Activated T-helper 2 cell treated with anti-CD3 and anti-CD28 coated beads, Interferon-gamma antibody, Interleukin-2, Interleukin-4, amounts not matched to agents 10 μg/mL and 5 μg/mL and 100 μg/mL, durations not matched to agents 14 hours and 24 hours and 36 hours (primary cell): ENCODE results near the gene STON2. TPM values are rescaled to one million over a fixed set of nuclear protein-coding genes. Genes with fewer than 3 reads are reported as not detected.

ENCODE experiments used
- DNase-seq: peaks from one replicate; pipeline ENCODE4 v3.0.0; 2021; ENCODE audit warnings: low spot score
- H3K27ac Mint-ChIP-seq: one replicate; pipeline ENCODE4 v1.8.0; 2021; ENCODE audit warnings: mixed read lengths
- H3K27me3 Mint-ChIP-seq: one replicate; pipeline ENCODE4 v1.8.0; 2021; ENCODE audit warnings: low read depth, mixed read lengths
- H3K36me3 Mint-ChIP-seq: one replicate; pipeline ENCODE4 v1.8.0; 2021; ENCODE audit warnings: low read depth, mixed read lengths
- H3K4me1 Mint-ChIP-seq: one replicate; pipeline ENCODE4 v1.8.0; 2021; ENCODE audit warnings: low read depth, mixed read lengths
- H3K4me3 Mint-ChIP-seq: one replicate; pipeline ENCODE4 v1.8.0; 2021; ENCODE audit warnings: low read depth, mild to moderate bottlenecking, moderate library complexity, mixed read lengths
- H3K9me3 Mint-ChIP-seq: one replicate; pipeline ENCODE4 v1.8.0; 2021; ENCODE audit warnings: mixed read lengths
- intact Hi-C: fragments of 100-400 bp; cut with micrococcal nuclease; formaldehyde crosslinking; loops from one replicate; pipeline ENCODE4 v1.15.1; 2023
- total RNA-seq: library from RNA; stranded (reverse); gene quantifications from 2 replicates; pipeline ENCODE4 v1.2.3, GENCODE V29; 2022

The STON2 gene
- total RNA-seq, 1 donor from 2014 or later = not detected

- no peak overlapping the region for H3K27ac Mint-ChIP-seq
- DNase-seq = no peak
- H3K4me1 Mint-ChIP-seq = no peaks in the 10 kb centered on the region
Observed at GRCh38 chr14:81295958-81296923, 103.9 kb downstream of the STON2 start.

GRCh38 chr14:81289516-81289915, 110.6 kb downstream of the STON2 start:
- Mint-ChIP-seq H3K9me3 (no peaks in the 10 kb centered on the region), H3K36me3 (no peaks in the 10 kb centered on the region), H3K4me3 (no peak overlapping the region), H3K27me3 (peaks cover 6% of the 10 kb centered on the region), H3K4me1 (no peaks in the 10 kb centered on the region), H3K27ac (no peak overlapping the region)
- intact Hi-C loops = no loop called here
- no peak for DNase-seq

More at GRCh38 chr14:81295958-81296923, 103.9 kb downstream of the STON2 start:
- intact Hi-C loops = no loop called here
- Mint-ChIP-seq H3K27me3 (no peaks in the 10 kb centered on the region), H3K36me3 (no peaks in the 10 kb centered on the region), H3K4me3 (no peak overlapping the region), H3K9me3 (no peaks in the 10 kb centered on the region)

DNA sequence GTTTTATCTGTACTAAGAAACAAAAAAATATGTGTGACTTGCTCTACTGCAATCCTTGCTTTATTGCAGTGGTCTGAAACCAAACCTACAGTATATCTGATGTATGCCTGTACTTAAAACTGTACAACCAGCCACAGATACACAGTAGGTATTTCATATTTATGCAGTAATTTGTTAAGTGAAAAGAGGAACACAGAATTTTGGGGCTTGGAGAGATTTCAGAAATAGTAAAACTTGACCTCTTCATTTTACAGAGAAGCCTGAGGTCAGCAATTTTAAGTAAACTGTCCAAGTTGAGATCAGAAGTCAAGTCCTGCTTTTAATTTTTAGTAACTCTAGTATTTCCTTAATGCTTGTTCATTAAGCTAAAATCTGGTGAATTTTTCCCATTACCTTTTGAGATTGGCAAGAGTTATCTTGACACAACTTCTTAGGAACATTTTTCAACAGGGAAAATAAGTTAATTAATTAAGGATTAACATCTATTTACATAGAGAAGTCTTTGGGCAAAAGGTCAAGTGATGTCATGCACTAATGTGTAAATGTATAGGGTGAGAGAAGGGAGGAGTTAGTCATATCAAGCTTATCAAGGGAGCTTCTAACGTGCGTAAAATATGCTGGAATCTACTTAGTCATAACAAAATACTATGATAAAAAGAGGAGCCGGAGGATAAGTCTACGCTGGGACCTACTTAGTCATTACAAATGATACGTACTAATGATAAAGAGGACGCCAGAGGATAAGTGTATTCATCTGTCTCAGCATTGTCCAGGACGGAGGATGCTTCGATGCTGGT, 113.4 kb downstream of the STON2 start:
- no peak for DNase-seq
- H3K36me3 Mint-ChIP-seq = no peaks in the 10 kb centered on the region
- intact Hi-C loops = no loop called here
- no peaks in the 10 kb centered on the region for H3K4me1 Mint-ChIP-seq
- H3K27ac Mint-ChIP-seq = no peak overlapping the region
- H3K27me3 Mint-ChIP-seq = peaks cover 6% of the 10 kb centered on the region
- H3K9me3 Mint-ChIP-seq = no peaks in the 10 kb centered on the region
- no peak overlapping the region for H3K4me3 Mint-ChIP-seq

GRCh38 chr14:81285245-81285644, 114.9 kb downstream of the STON2 start:
- Mint-ChIP-seq H3K9me3 (no peaks in the 10 kb centered on the region), H3K4me3 (no peak overlapping the region), H3K27me3 (peaks cover 6% of the 10 kb centered on the region), H3K36me3 (no peaks in the 10 kb centered on the region), H3K27ac (no peak overlapping the region), H3K4me1 (no peaks in the 10 kb centered on the region)
- intact Hi-C loops = no loop called here
- no peak for DNase-seq

GRCh38 chr14:81281332-81281731, 118.8 kb downstream of the STON2 start:
- Mint-ChIP-seq H3K9me3 (no peaks in the 10 kb centered on the region), H3K27me3 (peaks cover 4% of the 10 kb centered on the region), H3K4me1 (no peaks in the 10 kb centered on the region), H3K4me3 (no peak overlapping the region), H3K36me3 (no peaks in the 10 kb centered on the region), H3K27ac (no peak overlapping the region)
- intact Hi-C loops = no loop called here
- DNase-seq = no peak

DNA sequence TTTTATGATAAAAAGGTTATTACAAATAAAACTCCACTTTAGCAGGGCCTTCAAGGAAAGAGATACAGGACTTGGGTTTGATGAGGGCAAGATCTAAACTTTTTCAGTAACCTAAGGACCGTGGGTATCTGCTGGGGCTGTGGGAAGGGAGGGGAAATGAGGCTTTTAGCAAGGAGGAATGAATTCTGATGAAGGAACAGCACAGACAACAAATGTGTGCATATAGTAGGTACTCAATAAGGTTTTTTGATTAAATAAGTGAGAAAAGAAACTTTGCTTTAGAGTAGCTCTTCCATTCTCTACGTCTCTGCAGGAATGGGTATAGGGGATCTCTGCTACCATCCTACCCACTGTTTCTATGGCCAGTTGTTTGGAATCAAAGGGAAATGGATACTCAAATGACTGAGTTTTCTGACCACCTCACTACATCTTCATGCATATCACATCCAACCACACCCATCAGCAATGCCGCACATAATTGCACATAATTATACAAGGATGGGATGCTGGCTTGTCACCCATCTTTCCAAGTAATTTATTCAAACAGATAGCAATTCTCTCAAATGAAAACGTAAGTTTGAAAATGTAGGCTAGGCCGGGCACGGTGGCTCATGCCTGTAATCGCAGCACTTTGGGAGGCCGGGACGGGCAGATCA, 119.9 kb downstream of the STON2 start:
- no peaks in the 10 kb centered on the region for H3K9me3 Mint-ChIP-seq

GRCh38 chr14:81277096-81277495, 123.0 kb downstream of the STON2 start:
- no peak for DNase-seq
- peaks cover 8% of the 10 kb centered on the region for H3K27me3 Mint-ChIP-seq
- no peaks in the 10 kb centered on the region for H3K36me3 Mint-ChIP-seq
- H3K4me3 Mint-ChIP-seq = no peak overlapping the region
- H3K27ac Mint-ChIP-seq = no peak overlapping the region
- no peaks in the 10 kb centered on the region for H3K9me3 Mint-ChIP-seq
- intact Hi-C loops = no loop called here
- no peaks in the 10 kb centered on the region for H3K4me1 Mint-ChIP-seq

More for the DNA sequence above, 119.9 kb downstream of the STON2 start:
- H3K4me1 Mint-ChIP-seq = no peaks in the 10 kb centered on the region
- intact Hi-C loops = no loop called here
- DNase-seq = no peak
- peaks cover 7% of the 10 kb centered on the region for H3K27me3 Mint-ChIP-seq
- H3K36me3 Mint-ChIP-seq = no peaks in the 10 kb centered on the region
- H3K4me3 Mint-ChIP-seq = no peak overlapping the region
- H3K27ac Mint-ChIP-seq = no peak overlapping the region

- no peak overlapping the region for H3K27ac Mint-ChIP-seq
- no peaks in the 10 kb centered on the region for H3K4me1 Mint-ChIP-seq
- H3K36me3 Mint-ChIP-seq = no peaks in the 10 kb centered on the region
- no peaks in the 10 kb centered on the region for H3K9me3 Mint-ChIP-seq
- intact Hi-C loops = no loop called here
- peaks cover 8% of the 10 kb centered on the region for H3K27me3 Mint-ChIP-seq
- no peak for DNase-seq
- no peak overlapping the region for H3K4me3 Mint-ChIP-seq
Observed at GRCh38 chr14:81276073-81277069, 123.8 kb downstream of the STON2 start.

GRCh38 chr14:81275305-81276072, 124.6 kb downstream of the STON2 start:
- H3K4me3 Mint-ChIP-seq = no peak overlapping the region
- H3K27me3 Mint-ChIP-seq = peaks cover 8% of the 10 kb centered on the region
- no peak overlapping the region for H3K27ac Mint-ChIP-seq
- H3K36me3 Mint-ChIP-seq = no peaks in the 10 kb centered on the region
- DNase-seq = no peak
- no peaks in the 10 kb centered on the region for H3K4me1 Mint-ChIP-seq
- intact Hi-C loops = no loop called here
- no peaks in the 10 kb centered on the region for H3K9me3 Mint-ChIP-seq

GRCh38 chr14:81273961-81274575, 126.1 kb downstream of the STON2 start:
- Mint-ChIP-seq H3K27ac (no peak overlapping the region), H3K4me1 (peaks cover 1% of the 10 kb centered on the region), H3K27me3 (peaks cover 9% of the 10 kb centered on the region), H3K36me3 (no peaks in the 10 kb centered on the region), H3K9me3 (no peaks in the 10 kb centered on the region), H3K4me3 (no peak overlapping the region)
- intact Hi-C loops = no loop called here
- DNase-seq = no peak

DNA sequence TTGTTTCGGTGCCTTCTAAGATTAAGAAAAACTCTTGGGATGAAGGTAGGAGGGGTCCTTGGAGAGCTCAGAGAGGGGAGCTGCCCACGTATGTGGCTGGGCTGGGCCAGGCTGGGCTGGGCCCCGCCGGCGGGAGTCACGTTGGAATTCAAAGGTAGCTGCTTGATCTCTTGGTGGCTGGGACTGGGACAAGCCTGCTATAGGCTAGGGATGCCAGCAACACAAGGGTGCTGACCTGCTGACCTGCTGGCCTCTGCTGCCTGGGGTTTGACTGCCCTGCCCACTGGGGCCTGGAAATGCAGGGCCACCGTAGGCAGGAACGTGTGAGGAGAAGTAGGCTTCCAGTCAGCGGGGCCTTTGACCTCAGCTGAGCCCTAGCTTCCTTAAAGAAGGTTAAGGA, 126.6 kb downstream of the STON2 start:
- H3K4me3 Mint-ChIP-seq = no peak overlapping the region

More for the DNA sequence above, 126.6 kb downstream of the STON2 start:
- Mint-ChIP-seq H3K36me3 (no peaks in the 10 kb centered on the region), H3K27ac (no peak overlapping the region), H3K4me1 (peaks cover 3% of the 10 kb centered on the region), H3K9me3 (no peaks in the 10 kb centered on the region), H3K27me3 (peaks cover 9% of the 10 kb centered on the region)
- no peak for DNase-seq
- intact Hi-C loops = no loop called here
